Liver (tissue), 9 donors: ENCODE data around the gene PRKN. TPM values are rescaled to one million over a fixed set of nuclear protein-coding genes. Genes with fewer than 3 reads are reported as not detected.

Experiments
- DNase-seq: peaks from one replicate; pipeline ENCODE4 v3.0.0-alpha.2; 2017; ENCODE audit warnings: low spot score
- H3K27ac ChIP-seq, 2 donors: one replicate each; pipeline ENCODE4 v1.7.0; 2013; ENCODE audit warnings: inconsistent platforms in 2 of 2, low read length in 2 of 2, control low read depth in 1 of 2, low read depth in 1 of 2, mild to moderate bottlenecking in 1 of 2
- H3K27me3 ChIP-seq, 4 donors: one replicate each; pipeline versions ENCODE4 v1.6.1 to v1.7.0; 2013; ENCODE audit warnings: low read length in 3 of 4, inconsistent platforms in 1 of 4, mild to moderate bottlenecking in 1 of 4, moderate library complexity in 1 of 4; ENCODE audit not compliant: control insufficient read depth in 4 of 4, insufficient read depth in 4 of 4
- H3K36me3 ChIP-seq, 4 donors: one replicate each; pipeline versions ENCODE4 v1.6.1 to v1.7.0; 2013; ENCODE audit warnings: low read length in 3 of 4, mild to moderate bottlenecking in 3 of 4, low read depth in 1 of 4, moderate library complexity in 1 of 4; ENCODE audit not compliant: control insufficient read depth in 4 of 4, insufficient read depth in 3 of 4
- H3K4me1 ChIP-seq, 4 donors: one replicate each; pipeline versions ENCODE4 v1.6.1 to v1.7.0; 2013; ENCODE audit warnings: low read length in 3 of 4, mild to moderate bottlenecking in 3 of 4, moderate library complexity in 1 of 4; ENCODE audit not compliant: control insufficient read depth in 4 of 4, insufficient read depth in 4 of 4
- H3K4me3 ChIP-seq, 3 donors: one replicate each; pipeline versions ENCODE4 v1.6.1 to v1.7.0; 2013; ENCODE audit warnings: low read length in 3 of 3, control low read depth in 1 of 3, low read depth in 1 of 3, mild to moderate bottlenecking in 1 of 3
- H3K9ac ChIP-seq, 2 donors: one replicate each; pipeline ENCODE4 v1.7.0; 2013; ENCODE audit warnings: low read length in 2 of 2, mild to moderate bottlenecking in 2 of 2, moderate library complexity in 2 of 2, control low read depth in 1 of 2, low read depth in 1 of 2
- H3K9me3 ChIP-seq, 4 donors: one replicate each; pipeline versions ENCODE4 v1.6.1 to v1.7.0; 2013; ENCODE audit warnings: low read length in 3 of 4; ENCODE audit not compliant: control insufficient read depth in 4 of 4
- EGR1 ChIP-seq, 2 donors: IDR thresholded peaks; 2 replicates each; pipeline ENCODE4 v1.6.1; 2016 to 2018; ENCODE audit warnings: antibody characterized with exemption in 2 of 2, low read depth in 2 of 2
- FOXA1 ChIP-seq: IDR thresholded peaks from 2 replicates; pipeline ENCODE4 v1.6.1; 2016; ENCODE audit warnings: antibody characterized with exemption
- FOXA2 ChIP-seq: IDR thresholded peaks from 2 replicates; pipeline ENCODE4 v1.6.1; 2016; ENCODE audit warnings: antibody characterized with exemption
- GABPA ChIP-seq, 2 donors: IDR thresholded peaks in 1 of 2; conservative IDR thresholded peaks in 1 of 2; 2 replicates each; pipeline ENCODE4 v1.6.1; 2016; ENCODE audit warnings: antibody characterized with exemption in 2 of 2, mild to moderate bottlenecking in 1 of 2, moderate library complexity in 1 of 2
- HNF4A ChIP-seq, 2 donors: conservative IDR thresholded peaks; 2 replicates each; pipeline ENCODE4 v1.6.1; 2016; ENCODE audit warnings: antibody characterized with exemption in 2 of 2, mild to moderate bottlenecking in 2 of 2
- HNF4G ChIP-seq: IDR thresholded peaks from 2 replicates; pipeline ENCODE4 v1.6.1; 2016; ENCODE audit warnings: antibody characterized with exemption
- JUND ChIP-seq, 2 donors: IDR thresholded peaks; 2 replicates each; pipeline ENCODE4 v1.6.1; 2016; ENCODE audit warnings: antibody characterized with exemption in 2 of 2
- NR2F2 ChIP-seq: IDR thresholded peaks from 2 replicates; pipeline ENCODE4 v1.6.1; 2016; ENCODE audit warnings: antibody characterized with exemption
- RAD21 ChIP-seq, 2 donors: IDR thresholded peaks; 2 replicates each; pipeline ENCODE4 v1.6.1; 2016; ENCODE audit warnings: antibody characterized with exemption in 2 of 2, mild to moderate bottlenecking in 2 of 2
- RXRA ChIP-seq, 2 donors: IDR thresholded peaks; 2 replicates each; pipeline ENCODE4 v1.6.1; 2017 to 2018; ENCODE audit warnings: antibody characterized with exemption in 2 of 2, mild to moderate bottlenecking in 1 of 2
- SP1 ChIP-seq: IDR thresholded peaks from 2 replicates; pipeline ENCODE4 v1.6.1; 2018; ENCODE audit warnings: antibody characterized with exemption, mild to moderate bottlenecking
- TAF1 ChIP-seq: conservative IDR thresholded peaks from 2 replicates; pipeline ENCODE4 v1.6.1; 2016; ENCODE audit warnings: antibody characterized with exemption, mild to moderate bottlenecking
- YY1 ChIP-seq: IDR thresholded peaks from 2 replicates; pipeline ENCODE4 v1.6.1; 2016; ENCODE audit warnings: antibody characterized with exemption, mild to moderate bottlenecking
- WGBS: extraction: QIAGEN DNeasy Blood & Tissue Kit; methylation state at CpG from one replicate; pipeline ENCODE4 v1.1.7; 2013; 5-methylcytosine and 5-hydroxymethylcytosine counted together
- polyA plus RNA-seq, 2 donors: library from polyadenylated mRNA; stranded (reverse) in 1 of 2; unstranded in 1 of 2; fragments of 200-250 nt in 1 of 2; fragments of >200 nt in 1 of 2; fragmentation: Nextera tagmentation in 1 of 2; extraction: Ambion mirVana in 1 of 2; gene quantifications; one replicate each; pipeline versions ENCODE4 v1.2.1 to v1.2.3, GENCODE V29; 2013 to 2015
- total RNA-seq, 2 donors: library from RNA; depleted of rRNA; stranded (reverse); fragments of >200 nt; gene quantifications; one replicate each; pipeline ENCODE4 v1.2.3, GENCODE V29; 2014
- TF ChIP-seq, protein P1 (sequence below): IDR thresholded peaks from 2 replicates; pipeline ENCODE4 v1.6.1; 2016; ENCODE audit warnings: antibody characterized with exemption
- TF ChIP-seq, protein P2 (sequence below): fragments of 150-350 bp; IDR thresholded peaks from 2 replicates; pipeline ENCODE4 v1.5.1; 2017; ENCODE audit warnings: improper control_type of control experiment, low read depth, low read length; ENCODE audit not compliant: missing input control
- TF ChIP-seq, protein P3 (sequence below): IDR thresholded peaks from 2 replicates; pipeline ENCODE4 v1.6.1; 2016; ENCODE audit warnings: antibody characterized with exemption
- TF ChIP-seq, protein P4 (sequence below): IDR thresholded peaks from 2 replicates; pipeline ENCODE4 v1.6.1; 2016; ENCODE audit warnings: antibody characterized with exemption, mild to moderate bottlenecking
- TF ChIP-seq, protein P5 (sequence below): IDR thresholded peaks from 2 replicates; pipeline ENCODE4 v1.6.1; 2016; ENCODE audit warnings: antibody characterized with exemption
- donor health status: healthy.
- donor health status: healthy.
- donor health status: healthy.
- donor health status: healthy.
- donor health status: healthy.

PRKN gene
- total and polyA plus RNA-seq, 4 donors, result 0.47 to 4.1 (median 3.2) TPM

DNA sequence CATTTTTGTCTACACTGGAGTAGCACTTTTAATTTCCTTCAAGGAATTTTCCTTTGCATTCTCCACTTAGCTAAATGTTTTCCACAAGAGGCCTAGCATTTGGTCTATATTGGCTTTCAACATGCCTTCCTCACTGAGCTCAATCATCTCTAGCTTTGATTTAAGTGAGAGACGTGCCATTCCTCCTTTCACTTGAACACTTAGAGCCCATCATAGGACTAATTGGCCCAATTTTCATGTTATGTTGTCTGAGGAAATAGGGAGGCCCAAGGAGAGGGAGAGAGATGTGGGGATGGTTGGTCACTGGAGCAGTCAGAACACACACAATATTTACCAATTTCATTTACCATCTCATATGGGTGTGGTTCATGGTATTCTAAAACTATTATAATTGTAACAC, 645.0 kb downstream of the PRKN start (continued):
- TF ChIP-seq, protein P1, sequence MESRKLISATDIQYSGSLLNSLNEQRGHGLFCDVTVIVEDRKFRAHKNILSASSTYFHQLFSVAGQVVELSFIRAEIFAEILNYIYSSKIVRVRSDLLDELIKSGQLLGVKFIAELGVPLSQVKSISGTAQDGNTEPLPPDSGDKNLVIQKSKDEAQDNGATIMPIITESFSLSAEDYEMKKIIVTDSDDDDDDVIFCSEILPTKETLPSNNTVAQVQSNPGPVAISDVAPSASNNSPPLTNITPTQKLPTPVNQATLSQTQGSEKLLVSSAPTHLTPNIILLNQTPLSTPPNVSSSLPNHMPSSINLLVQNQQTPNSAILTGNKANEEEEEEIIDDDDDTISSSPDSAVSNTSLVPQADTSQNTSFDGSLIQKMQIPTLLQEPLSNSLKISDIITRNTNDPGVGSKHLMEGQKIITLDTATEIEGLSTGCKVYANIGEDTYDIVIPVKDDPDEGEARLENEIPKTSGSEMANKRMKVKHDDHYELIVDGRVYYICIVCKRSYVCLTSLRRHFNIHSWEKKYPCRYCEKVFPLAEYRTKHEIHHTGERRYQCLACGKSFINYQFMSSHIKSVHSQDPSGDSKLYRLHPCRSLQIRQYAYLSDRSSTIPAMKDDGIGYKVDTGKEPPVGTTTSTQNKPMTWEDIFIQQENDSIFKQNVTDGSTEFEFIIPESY, result no peak
- TF ChIP-seq, protein P2, sequence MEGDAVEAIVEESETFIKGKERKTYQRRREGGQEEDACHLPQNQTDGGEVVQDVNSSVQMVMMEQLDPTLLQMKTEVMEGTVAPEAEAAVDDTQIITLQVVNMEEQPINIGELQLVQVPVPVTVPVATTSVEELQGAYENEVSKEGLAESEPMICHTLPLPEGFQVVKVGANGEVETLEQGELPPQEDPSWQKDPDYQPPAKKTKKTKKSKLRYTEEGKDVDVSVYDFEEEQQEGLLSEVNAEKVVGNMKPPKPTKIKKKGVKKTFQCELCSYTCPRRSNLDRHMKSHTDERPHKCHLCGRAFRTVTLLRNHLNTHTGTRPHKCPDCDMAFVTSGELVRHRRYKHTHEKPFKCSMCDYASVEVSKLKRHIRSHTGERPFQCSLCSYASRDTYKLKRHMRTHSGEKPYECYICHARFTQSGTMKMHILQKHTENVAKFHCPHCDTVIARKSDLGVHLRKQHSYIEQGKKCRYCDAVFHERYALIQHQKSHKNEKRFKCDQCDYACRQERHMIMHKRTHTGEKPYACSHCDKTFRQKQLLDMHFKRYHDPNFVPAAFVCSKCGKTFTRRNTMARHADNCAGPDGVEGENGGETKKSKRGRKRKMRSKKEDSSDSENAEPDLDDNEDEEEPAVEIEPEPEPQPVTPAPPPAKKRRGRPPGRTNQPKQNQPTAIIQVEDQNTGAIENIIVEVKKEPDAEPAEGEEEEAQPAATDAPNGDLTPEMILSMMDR, result no peak

DNA sequence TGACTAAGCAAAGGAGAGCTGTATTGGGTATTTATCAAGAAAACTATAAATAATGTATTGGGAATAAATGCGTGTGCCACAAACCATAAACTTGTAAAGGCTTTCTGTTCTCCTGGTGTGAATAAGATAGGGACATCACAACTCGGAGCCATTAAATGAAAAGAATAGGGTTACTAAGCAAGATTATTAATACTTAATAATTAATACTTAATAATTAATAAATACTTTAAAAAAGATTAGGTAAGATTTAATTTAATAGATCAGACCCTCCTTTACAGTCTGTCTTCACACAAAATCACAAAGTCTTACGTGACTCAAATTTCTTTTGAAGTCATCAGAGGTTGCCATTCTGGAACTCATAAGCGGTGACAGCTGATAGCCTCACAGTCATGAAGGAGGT, 648.9 kb downstream of the PRKN start:
- no peaks in the 10 kb centered on the region for H3K27me3 ChIP-seq

More for the DNA sequence above, 648.9 kb downstream of the PRKN start:
- H3K9me3 ChIP-seq, result no peaks in the 10 kb centered on the region
- H3K27ac ChIP-seq, result no peak overlapping the region
- no peak overlapping the region for H3K4me3 ChIP-seq
- no peak overlapping the region for H3K9ac ChIP-seq
- no peaks in the 10 kb centered on the region for H3K36me3 ChIP-seq
- TF ChIP-seq YY1 (no peak), EGR1 (IDR thresholded peaks at IDR 0.05; ENCODE audit: low read depth in 2 of 2) (no peak), SP1 (no peak), TAF1 (no peak), GABPA (IDR thresholded peaks at IDR 0.05 in 1 of 2, conservative IDR thresholded peaks at IDR 0.05 in 1 of 2) (no peak), NR2F2 (no peak), FOXA1 (no peak), HNF4A (conservative IDR thresholded peaks at IDR 0.05) (no peak), HNF4G (no peak), FOXA2 (no peak), RAD21 (IDR thresholded peaks at IDR 0.05) (no peak), RXRA (IDR thresholded peaks at IDR 0.05) (no peak), JUND (IDR thresholded peaks at IDR 0.05) (no peak)
- TF ChIP-seq, protein P3, sequence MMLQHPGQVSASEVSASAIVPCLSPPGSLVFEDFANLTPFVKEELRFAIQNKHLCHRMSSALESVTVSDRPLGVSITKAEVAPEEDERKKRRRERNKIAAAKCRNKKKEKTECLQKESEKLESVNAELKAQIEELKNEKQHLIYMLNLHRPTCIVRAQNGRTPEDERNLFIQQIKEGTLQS, result no peak
- TF ChIP-seq, protein P2, result no peak
- TF ChIP-seq, protein P4, sequence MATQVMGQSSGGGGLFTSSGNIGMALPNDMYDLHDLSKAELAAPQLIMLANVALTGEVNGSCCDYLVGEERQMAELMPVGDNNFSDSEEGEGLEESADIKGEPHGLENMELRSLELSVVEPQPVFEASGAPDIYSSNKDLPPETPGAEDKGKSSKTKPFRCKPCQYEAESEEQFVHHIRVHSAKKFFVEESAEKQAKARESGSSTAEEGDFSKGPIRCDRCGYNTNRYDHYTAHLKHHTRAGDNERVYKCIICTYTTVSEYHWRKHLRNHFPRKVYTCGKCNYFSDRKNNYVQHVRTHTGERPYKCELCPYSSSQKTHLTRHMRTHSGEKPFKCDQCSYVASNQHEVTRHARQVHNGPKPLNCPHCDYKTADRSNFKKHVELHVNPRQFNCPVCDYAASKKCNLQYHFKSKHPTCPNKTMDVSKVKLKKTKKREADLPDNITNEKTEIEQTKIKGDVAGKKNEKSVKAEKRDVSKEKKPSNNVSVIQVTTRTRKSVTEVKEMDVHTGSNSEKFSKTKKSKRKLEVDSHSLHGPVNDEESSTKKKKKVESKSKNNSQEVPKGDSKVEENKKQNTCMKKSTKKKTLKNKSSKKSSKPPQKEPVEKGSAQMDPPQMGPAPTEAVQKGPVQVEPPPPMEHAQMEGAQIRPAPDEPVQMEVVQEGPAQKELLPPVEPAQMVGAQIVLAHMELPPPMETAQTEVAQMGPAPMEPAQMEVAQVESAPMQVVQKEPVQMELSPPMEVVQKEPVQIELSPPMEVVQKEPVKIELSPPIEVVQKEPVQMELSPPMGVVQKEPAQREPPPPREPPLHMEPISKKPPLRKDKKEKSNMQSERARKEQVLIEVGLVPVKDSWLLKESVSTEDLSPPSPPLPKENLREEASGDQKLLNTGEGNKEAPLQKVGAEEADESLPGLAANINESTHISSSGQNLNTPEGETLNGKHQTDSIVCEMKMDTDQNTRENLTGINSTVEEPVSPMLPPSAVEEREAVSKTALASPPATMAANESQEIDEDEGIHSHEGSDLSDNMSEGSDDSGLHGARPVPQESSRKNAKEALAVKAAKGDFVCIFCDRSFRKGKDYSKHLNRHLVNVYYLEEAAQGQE, result no peak
- TF ChIP-seq, protein P5, sequence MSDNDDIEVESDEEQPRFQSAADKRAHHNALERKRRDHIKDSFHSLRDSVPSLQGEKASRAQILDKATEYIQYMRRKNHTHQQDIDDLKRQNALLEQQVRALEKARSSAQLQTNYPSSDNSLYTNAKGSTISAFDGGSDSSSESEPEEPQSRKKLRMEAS, result no peak
- TF ChIP-seq, protein P1, result no peak
- WGBS, result 62% methylated on average over 4 of the region's 4 CpGs
- no peak for DNase-seq
- no peaks in the 10 kb centered on the region for H3K4me1 ChIP-seq
